GM12801 (cell line): ENCODE measurements around the gene SLC26A5.

Experiments
- CTCF ChIP-seq: IDR thresholded peaks from one replicate; pipeline ENCODE4 v1.5.1; 2011; ENCODE audit warnings: control low read depth; ENCODE audit not compliant: insufficient read length; ENCODE audit errors: extremely low read depth

The SLC26A5 gene, protein sequence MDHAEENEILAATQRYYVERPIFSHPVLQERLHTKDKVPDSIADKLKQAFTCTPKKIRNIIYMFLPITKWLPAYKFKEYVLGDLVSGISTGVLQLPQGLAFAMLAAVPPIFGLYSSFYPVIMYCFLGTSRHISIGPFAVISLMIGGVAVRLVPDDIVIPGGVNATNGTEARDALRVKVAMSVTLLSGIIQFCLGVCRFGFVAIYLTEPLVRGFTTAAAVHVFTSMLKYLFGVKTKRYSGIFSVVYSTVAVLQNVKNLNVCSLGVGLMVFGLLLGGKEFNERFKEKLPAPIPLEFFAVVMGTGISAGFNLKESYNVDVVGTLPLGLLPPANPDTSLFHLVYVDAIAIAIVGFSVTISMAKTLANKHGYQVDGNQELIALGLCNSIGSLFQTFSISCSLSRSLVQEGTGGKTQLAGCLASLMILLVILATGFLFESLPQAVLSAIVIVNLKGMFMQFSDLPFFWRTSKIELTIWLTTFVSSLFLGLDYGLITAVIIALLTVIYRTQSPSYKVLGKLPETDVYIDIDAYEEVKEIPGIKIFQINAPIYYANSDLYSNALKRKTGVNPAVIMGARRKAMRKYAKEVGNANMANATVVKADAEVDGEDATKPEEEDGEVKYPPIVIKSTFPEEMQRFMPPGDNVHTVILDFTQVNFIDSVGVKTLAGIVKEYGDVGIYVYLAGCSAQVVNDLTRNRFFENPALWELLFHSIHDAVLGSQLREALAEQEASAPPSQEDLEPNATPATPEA

DNA sequence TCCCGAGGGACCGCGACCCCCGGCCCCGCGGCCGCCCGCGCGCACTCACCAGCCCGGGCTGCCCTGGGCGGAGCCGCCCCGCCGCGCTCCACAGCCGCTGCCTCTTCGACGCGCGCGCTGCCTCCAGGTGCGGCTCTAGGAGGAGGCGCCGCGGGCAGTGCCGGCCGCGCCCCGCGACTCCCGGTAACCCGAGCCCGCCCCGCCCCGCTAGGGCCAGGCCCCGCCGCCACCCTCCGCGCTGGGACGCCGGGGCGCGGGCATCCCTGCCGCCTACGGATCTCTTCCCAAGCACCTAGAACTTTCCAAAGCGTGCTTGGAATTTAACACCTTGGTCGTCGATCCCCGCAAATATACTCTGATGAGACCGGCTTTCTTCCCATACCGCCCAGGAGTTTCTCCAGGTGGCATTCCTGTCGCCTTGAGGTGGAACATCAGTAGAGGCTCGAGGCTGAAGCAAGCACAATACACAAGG is at the start of gene SLC26A5:
Gene SLC26A5 (minus strand): TSS at position 159 of the 472 bp plus-strand sequence. CDS start 24,693 bp downstream, outside the sequence.
- TF ChIP-seq CTCF = no peak

DNA sequence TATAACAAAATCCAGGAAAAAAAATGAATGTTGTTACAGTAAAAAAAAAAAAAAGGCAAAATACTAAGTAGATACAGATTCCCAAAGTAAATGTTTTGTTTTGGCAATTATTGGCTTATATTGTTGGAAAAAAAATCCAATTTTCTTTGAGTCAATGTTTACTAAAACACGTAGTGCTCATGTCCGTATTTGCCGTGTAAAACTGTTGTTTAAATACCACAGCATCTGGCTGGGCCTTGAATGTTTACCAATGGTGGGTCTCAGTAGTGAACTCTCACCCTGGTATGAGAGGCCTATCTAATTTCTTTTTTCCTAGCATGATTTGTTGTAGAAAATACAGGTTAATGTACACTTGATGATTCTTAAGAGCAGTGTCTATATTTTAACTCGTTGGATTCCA is 41.4 kb upstream of the SLC26A5 start:
- TF ChIP-seq CTCF = no peak

DNA sequence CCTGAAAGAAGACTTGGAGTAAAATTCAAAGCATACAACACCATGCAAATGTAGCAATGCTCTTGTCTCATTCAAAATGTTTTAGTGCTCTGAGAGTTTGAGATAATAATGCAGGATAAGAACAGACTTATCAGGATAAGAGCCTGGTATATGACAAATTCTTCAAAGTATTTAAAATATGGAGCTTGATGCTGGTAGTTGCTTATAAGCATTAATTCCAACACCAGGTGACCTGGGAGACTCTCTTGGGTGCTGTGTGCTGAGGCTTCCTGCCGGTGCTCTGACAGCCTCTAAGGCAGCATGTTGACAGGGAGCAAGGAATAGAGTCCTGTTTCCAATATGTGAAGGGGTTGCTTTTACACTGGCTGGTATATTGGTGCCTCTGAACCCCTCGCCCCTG is 34.8 kb upstream of the SLC26A5 start:
- no peak for TF ChIP-seq CTCF

- no peak for TF ChIP-seq CTCF
Measured at GRCh38 chr7:103474956-103475355, 28.9 kb upstream of the SLC26A5 start.

DNA sequence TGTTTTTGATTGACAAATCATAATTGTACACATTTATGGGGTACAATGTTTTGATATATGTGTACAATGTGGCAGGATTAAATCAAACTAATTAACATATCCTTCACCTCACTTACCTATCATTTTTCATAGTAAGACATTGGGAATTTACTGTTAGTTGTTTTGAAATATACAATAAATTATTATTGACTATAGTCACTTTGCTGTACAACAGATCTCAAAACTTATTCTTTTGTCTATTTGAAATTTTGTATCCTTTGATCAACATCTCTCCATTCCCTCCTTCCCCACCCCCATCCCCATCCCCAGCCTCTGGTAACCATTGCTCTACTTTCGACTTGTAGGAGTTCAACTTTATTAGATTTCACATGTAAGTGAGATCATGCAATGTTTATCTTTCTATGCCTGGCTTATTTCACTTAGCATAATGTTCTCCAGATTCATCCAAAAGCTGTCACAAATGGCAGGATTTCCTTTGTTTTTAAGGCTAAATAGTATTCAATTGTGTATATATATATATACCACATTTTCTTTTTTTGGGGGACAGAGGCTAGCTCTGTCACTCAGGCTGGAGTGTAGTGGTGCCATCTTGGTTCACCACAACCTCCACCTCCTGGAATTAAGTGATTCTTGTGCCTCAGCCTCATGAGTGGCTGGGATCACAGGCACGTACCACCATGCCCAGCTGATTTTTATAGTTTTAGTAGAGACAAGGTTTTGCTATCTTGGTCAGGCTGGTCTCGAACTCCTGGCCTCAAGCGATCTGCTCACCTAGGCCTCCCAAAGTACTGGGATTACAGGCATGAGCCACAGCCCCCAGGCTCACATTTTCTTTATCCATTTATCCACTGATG is 23.3 kb upstream of the SLC26A5 start:
- TF ChIP-seq CTCF = no peak

DNA sequence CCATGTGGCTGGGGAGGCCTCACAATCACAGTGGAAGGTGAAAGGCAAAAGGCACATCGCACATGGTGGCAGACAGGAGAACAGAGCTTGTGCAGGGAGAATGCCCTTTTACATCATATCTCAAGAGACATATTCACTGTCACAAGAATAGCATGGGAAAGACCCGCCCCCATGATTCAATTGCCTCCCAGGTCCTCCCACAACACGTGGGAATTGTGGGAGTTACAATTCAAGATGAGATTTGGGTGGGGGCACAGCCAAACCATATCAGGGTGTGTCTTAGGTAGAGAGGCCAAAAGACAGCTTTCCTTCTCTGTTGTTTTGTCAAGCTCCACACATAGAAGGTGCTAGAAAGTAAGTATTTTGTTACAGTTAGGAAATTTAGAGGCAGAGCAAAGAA is 20.8 kb upstream of the SLC26A5 start:
- TF ChIP-seq CTCF = no peak

GRCh38 chr7:103462358-103462757 is 16.4 kb upstream of the SLC26A5 start:
- TF ChIP-seq CTCF = no peak
